Measurements from ENCODE around the gene BRD4.

DNA sequence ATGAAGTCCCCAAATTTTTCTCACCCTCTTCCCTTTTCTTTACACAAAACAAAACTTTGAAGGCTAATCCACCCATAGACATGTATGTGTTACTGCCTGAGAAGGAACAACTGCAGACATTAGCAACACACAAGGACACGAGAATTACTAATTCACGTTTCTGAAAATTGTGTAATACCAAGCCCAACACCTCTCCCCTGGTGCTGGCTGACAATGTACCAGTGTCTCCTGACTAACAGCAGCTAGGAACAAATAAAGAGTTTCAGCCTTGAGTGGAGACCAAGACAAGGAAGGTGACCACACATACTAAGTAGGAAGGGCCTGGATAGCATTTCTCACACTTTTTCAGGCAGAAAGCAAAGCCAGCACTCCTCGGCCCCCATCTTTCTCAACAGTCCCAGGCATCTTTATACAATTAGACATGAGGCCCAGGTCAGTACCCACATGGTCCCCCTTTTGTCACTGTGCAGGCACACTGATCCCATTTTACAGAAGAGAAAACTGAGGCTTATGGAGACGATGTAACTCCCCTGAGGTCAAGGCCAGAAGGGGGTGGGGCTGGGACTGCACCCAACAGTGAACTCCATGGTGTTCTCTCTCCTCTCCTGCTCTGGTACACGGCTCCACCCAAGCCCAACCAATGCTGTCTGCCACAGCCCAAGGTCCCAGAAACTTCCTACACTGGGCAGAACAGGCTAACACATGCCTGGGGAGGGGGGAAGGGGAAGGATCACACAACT lies 8.7 kb downstream of the BRD4 start:
- no peak for TF ChIP-seq POLR2A (IDR thresholded peaks at IDR 0.05)
- TF ChIP-seq, protein P1, sequence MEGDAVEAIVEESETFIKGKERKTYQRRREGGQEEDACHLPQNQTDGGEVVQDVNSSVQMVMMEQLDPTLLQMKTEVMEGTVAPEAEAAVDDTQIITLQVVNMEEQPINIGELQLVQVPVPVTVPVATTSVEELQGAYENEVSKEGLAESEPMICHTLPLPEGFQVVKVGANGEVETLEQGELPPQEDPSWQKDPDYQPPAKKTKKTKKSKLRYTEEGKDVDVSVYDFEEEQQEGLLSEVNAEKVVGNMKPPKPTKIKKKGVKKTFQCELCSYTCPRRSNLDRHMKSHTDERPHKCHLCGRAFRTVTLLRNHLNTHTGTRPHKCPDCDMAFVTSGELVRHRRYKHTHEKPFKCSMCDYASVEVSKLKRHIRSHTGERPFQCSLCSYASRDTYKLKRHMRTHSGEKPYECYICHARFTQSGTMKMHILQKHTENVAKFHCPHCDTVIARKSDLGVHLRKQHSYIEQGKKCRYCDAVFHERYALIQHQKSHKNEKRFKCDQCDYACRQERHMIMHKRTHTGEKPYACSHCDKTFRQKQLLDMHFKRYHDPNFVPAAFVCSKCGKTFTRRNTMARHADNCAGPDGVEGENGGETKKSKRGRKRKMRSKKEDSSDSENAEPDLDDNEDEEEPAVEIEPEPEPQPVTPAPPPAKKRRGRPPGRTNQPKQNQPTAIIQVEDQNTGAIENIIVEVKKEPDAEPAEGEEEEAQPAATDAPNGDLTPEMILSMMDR (IDR thresholded peaks at IDR 0.05) = no peak

Measured in prostate gland (tissue), 2 donors.